ENCODE measurements around the gene PAQR4.
"Not testable (repeated sequence)": the region's sequence is repeated elsewhere in the genome, so short reads cannot be mapped to it uniquely, and the experiment has no call there.

Gene PAQR4

DNA sequence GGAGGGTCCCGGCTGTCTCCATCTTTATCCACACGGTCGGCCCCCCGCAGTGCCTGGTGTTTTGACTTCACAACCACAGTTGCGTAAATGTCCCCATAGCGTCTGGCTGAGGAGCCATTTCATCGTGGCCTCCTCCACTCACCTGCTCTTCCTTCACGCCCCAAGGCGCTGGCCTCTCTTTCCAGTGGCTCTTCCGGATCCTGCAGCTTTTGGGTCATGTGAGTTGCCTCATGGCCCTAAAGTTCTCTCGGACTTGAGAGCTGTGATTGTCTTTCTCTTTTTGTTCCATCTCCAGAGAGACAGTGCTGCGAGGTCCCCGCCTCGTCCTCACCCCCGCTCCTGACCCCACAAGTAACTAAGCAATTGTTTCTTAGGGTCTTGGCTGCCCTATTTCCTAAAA is 34.7 kb upstream of the PAQR4 start:
- peaks cover 6% of the 10 kb centered on the region for H3K36me3 Mint-ChIP-seq (ENCODE audit: low read depth)

DNA sequence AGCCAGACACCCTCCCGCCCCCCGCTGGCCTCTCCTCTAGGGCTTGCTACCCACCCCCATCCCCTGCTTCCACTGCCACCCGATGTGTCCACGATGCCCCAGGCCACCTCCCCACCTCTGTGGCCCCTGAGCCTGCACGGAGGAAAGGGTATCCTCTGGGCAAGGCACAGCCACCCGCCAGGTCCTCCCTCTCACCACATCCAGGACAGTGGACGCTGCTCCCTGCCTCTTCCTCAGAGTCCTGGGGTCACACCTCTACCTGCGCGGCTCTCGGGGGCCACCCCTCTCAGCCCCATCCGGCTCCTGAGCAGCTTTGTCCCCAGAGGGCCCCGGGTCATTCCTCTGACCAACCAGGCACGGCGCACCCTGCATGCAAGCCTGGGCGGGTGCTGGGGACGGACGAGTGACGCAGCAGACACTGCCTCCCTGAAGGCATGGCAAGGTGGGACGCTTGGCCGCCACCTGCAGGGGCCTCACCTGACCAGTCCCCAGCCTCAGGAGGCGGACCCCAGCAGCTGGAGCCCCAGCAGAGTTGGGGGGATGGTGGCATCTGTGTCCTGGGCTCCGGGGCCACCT is 32.6 kb upstream of the PAQR4 start:
- no peaks in the 10 kb centered on the region for H3K27me3 Mint-ChIP-seq
- no peaks in the 10 kb centered on the region for H3K4me1 Mint-ChIP-seq (ENCODE audit: low read depth)
- no peak overlapping the region for H3K27ac Mint-ChIP-seq
- H3K4me3 Mint-ChIP-seq, result no peak overlapping the region
- H3K36me3 Mint-ChIP-seq (ENCODE audit: low read depth), result peaks cover 13% of the 10 kb centered on the region
- H3K9me3 Mint-ChIP-seq, result no peaks in the 10 kb centered on the region

More for the DNA sequence above, 34.7 kb upstream of the PAQR4 start:
- H3K27me3 Mint-ChIP-seq, result no peaks in the 10 kb centered on the region
- H3K9me3 Mint-ChIP-seq, result no peaks in the 10 kb centered on the region
- no peaks in the 10 kb centered on the region for H3K4me1 Mint-ChIP-seq (ENCODE audit: low read depth)
- H3K4me3 Mint-ChIP-seq, result no peak overlapping the region
- H3K27ac Mint-ChIP-seq, result no peak overlapping the region

DNA sequence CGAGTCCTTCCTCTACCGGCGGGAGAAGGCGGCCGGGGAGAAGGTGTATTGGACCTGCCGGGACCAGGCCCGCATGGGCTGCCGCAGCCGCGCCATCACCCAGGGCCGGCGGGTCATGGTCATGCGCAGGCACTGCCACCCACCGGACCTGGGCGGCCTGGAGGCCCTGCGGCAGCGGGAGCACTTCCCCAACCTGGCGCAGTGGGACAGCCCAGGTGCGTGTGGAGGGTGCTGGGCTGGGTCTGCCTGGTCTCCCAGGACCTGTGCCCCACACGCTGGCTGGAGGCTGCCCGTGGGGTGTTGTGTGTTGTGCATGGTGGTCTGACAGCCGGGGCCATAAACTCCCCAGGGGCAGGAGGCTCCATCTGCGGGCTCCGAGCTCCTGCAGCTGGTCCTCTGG is 32.0 kb upstream of the PAQR4 start:
- Mint-ChIP-seq H3K36me3 (ENCODE audit: low read depth) (peaks cover 13% of the 10 kb centered on the region), H3K27me3 (no peaks in the 10 kb centered on the region), H3K9me3 (no peaks in the 10 kb centered on the region), H3K27ac (no peak overlapping the region), H3K4me1 (ENCODE audit: low read depth) (no peaks in the 10 kb centered on the region), H3K4me3 (no peak overlapping the region)

DNA sequence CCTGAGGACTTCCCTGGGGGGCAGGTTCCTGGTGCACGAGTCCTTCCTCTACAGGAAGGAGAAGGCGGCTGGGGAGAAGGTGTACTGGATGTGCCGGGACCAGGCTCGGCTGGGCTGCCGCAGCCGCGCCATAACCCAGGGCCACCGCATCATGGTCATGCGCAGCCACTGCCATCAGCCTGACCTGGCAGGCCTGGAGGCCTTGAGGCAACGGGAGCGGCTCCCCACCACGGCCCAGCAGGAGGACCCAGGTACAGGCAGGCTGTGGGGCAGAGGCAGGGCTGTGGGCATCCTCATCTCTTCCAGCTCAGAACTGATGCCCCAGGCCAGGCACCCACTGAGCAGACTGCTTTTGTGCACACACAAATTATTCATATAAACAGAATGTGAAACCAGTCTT is 30.9 kb upstream of the PAQR4 start:
- H3K36me3 Mint-ChIP-seq (ENCODE audit: low read depth), result peaks cover 16% of the 10 kb centered on the region
- H3K9me3 Mint-ChIP-seq, result no peaks in the 10 kb centered on the region
- no peak overlapping the region for H3K4me3 Mint-ChIP-seq
- H3K4me1 Mint-ChIP-seq (ENCODE audit: low read depth), result no peaks in the 10 kb centered on the region
- no peaks in the 10 kb centered on the region for H3K27me3 Mint-ChIP-seq
- no peak overlapping the region for H3K27ac Mint-ChIP-seq

DNA sequence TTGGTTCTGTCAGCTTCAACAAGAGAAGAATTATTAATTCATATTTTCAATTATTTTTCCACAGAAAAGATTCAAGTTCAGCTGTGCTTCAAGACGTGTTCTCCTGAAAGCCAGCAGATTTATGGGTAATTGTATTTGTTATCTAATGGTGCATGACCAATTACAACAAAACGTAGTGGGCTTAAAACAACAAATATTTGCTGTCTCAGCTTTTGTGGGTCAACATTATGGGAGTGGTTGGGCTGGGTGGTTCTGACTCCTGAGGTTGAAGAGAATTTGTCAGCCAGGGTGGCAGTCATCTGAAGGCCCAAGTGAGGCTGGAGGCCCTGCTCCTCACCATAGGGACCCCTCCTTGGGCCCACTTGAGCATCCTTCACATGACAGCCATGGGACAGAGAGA is 29.2 kb upstream of the PAQR4 start:
- Mint-ChIP-seq H3K27ac (no peak overlapping the region), H3K36me3 (ENCODE audit: low read depth) (peaks cover 20% of the 10 kb centered on the region), H3K27me3 (no peaks in the 10 kb centered on the region), H3K4me3 (no peak overlapping the region), H3K9me3 (no peaks in the 10 kb centered on the region), H3K4me1 (ENCODE audit: low read depth) (no peaks in the 10 kb centered on the region)

DNA sequence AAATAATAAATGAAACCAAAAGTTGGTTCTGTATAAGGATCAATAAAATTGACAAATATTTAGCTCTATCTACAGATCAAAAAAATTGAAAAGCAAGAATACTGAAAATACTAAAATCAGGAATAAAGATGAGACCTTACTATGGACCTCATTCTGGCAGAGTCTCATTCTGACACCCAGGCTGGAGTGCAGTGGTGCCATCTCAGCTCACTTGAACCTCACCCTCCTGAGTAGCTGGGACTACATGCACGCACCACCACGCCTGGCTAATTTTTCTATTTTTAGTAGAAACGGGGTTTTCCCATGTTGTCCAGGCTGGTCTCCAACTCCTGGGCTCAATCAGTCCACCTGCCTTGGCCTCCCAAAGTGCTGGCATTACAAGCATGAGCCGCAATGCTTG is 27.1 kb upstream of the PAQR4 start:
- Mint-ChIP-seq H3K4me1 (ENCODE audit: low read depth) (no peaks in the 10 kb centered on the region), H3K36me3 (ENCODE audit: low read depth) (peaks cover 15% of the 10 kb centered on the region), H3K27ac (no peak overlapping the region), H3K4me3 (no peak overlapping the region), H3K9me3 (no peaks in the 10 kb centered on the region), H3K27me3 (no peaks in the 10 kb centered on the region)

DNA sequence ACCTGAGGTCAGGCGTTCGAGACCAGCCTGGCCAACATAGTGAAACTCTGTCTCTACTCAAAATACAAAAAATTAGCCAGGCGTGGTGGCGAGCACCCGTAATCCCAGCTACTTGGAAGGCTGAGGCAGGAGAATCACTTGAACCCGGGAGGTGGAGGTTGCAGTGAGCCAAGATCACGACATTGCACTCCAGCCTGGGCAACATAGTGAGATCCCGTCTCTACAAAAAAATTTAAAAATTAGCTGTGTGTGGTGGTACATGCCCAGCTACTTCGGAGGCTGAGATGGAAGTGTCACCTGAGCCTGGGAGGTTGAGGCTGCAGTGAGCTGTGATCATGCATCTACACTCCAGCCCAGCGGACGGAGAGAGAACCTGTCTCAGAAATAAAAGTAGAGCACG is 25.4 kb upstream of the PAQR4 start:
- H3K4me1 Mint-ChIP-seq (ENCODE audit: low read depth); H3K4me3 Mint-ChIP-seq; H3K27me3 Mint-ChIP-seq; H3K27ac Mint-ChIP-seq; H3K9me3 Mint-ChIP-seq: not testable (repeated sequence)
- peaks cover 15% of the 10 kb centered on the region for H3K36me3 Mint-ChIP-seq (ENCODE audit: low read depth)

DNA sequence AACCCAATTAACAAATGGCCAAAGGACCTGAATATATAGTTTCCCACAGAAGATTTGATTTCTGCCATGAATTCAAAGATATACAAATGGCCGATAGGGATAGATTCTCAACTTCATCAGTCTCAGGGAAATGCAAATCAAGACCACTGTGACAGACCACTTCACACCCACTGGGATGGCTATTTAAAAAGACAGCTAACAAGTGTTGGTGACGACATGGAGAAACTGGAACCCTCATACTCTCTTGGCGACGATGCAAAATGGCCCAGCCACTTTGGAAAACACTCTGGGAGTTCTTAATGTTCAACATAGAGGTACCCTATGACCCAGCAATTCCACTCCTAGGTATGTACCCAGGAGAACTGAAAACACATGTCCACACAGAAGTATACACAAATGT is 22.5 kb upstream of the PAQR4 start:
- Mint-ChIP-seq H3K9me3 (no peaks in the 10 kb centered on the region), H3K27ac (no peak overlapping the region), H3K4me3 (no peak overlapping the region), H3K4me1 (ENCODE audit: low read depth) (no peaks in the 10 kb centered on the region), H3K27me3 (no peaks in the 10 kb centered on the region), H3K36me3 (ENCODE audit: low read depth) (peaks cover 8% of the 10 kb centered on the region)

DNA sequence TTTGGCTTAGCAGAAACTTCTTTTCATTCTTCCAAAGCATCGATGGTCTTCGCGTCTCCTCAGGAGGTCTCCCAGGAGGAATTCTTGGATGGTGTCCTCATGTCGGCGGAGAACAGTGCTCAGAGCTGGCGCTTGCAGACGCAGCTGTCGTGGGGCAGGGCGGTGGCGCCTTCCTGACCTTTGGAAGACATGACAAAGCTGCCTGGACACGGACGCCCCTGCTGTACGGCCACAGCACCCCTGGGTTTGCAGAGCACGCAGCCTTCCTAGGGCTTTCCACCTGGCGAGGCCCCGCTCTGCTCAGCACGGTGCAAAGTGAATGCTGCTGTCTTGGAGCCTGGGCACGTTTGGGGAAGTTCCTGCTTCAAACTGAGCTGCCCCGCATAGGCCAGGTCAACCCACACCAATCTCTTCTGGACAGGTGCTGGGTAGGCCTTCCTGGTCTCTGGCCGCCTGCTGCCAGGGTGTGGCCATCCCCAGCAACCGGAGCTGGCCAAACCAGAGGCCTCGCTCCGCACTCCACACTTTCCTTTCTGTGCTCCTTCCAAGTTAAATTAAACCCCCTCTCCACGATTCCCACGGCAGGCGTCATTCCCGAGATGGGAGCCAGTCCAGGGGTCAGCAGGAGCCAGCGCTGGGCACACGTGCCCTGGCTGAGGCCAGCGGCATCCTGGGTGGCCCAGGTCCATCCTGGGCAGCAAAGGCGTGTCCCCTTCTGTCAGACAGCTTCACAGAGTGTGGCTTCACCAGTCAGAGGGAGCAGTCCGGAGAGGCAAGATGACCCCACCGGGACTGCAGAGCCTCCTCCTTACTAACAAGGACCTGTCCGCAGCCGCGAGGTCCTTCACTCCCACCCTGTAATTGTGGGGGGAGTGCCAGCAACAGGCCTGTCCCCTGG is 20.1 kb upstream of the PAQR4 start:
- H3K27me3 Mint-ChIP-seq, result no peaks in the 10 kb centered on the region
- H3K4me1 Mint-ChIP-seq (ENCODE audit: low read depth), result no peaks in the 10 kb centered on the region
- H3K36me3 Mint-ChIP-seq (ENCODE audit: low read depth), result no peaks in the 10 kb centered on the region
- H3K4me3 Mint-ChIP-seq, result no peak overlapping the region
- no peaks in the 10 kb centered on the region for H3K9me3 Mint-ChIP-seq
- no peak overlapping the region for H3K27ac Mint-ChIP-seq

DNA sequence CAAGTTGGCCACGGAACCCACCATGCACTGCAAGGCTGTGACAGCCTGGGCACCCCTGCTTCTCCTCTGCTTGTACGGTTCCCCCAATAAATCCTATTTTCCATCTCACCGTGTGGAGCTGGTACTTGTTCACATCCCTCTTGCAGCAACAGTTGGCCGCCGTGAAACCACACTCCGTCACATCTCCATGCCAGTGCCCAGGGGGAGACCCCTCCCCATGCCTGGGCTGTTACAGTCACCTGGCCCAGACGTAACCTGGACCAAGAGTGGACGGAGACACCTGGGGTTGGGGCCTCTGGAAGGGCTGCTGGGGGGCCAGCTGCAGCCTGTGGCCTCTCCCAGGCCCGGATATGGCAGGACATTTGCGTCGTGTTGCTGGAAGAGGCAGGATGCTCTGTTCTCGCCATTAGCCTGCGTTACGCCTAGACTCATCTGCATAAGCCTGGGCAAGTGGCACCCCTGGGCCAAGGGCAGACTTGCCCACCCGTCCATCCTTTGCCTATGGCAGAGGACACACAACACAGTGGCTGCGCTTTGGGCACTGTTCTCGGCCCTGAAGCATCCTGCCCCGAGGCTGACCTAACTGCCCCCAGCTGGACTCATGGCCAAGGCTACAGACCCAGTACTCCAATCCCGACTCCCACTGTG is 19.3 kb upstream of the PAQR4 start:
- Mint-ChIP-seq H3K27ac (no peak overlapping the region), H3K36me3 (ENCODE audit: low read depth) (no peaks in the 10 kb centered on the region), H3K9me3 (no peaks in the 10 kb centered on the region), H3K27me3 (no peaks in the 10 kb centered on the region), H3K4me3 (no peak overlapping the region), H3K4me1 (ENCODE audit: low read depth) (no peaks in the 10 kb centered on the region)

DNA sequence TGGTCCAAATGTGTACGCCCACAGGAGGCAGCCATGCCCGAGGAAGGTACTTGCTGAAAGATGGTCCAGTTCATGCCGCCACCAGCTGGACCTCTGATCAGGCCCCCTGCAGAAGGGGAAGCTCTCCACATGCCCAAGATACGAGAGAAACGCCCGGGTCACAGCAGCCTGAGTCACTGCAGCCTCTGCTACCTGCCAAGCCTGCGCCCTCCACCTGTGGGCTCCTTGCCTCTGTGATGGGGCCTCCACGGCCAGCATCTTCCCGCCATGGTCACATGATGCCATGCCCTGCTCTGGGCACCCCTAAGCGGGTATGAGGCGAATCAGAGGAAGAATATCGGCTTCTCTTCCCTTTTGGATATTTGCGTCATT is 18.8 kb upstream of the PAQR4 start:
- Mint-ChIP-seq H3K9me3 (no peaks in the 10 kb centered on the region), H3K4me1 (ENCODE audit: low read depth) (no peaks in the 10 kb centered on the region), H3K27ac (no peak overlapping the region), H3K36me3 (ENCODE audit: low read depth) (no peaks in the 10 kb centered on the region), H3K4me3 (no peak overlapping the region), H3K27me3 (no peaks in the 10 kb centered on the region)

DNA sequence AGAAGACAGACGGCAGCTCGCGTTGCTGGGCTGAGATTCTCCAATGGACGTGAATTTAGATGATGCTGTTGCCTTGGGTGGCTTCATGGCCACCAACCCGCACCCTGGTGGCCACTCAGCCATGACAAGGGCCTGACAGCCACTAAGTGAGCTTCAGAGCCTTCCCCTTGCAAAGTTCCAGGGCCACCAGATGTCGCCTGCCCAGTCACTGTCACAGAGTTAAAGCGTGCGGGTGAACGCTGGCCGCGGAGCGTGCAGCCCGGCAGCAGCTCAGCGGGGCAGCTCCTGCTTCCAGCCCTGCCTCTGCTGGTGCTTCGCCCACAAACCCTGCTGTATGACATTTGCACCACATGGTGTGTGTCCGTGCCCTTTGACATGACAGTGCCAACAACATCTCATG is 18.4 kb upstream of the PAQR4 start:
- H3K9me3 Mint-ChIP-seq, result no peaks in the 10 kb centered on the region
- no peaks in the 10 kb centered on the region for H3K4me1 Mint-ChIP-seq (ENCODE audit: low read depth)
- no peak overlapping the region for H3K27ac Mint-ChIP-seq
- H3K4me3 Mint-ChIP-seq, result no peak overlapping the region
- H3K27me3 Mint-ChIP-seq, result no peaks in the 10 kb centered on the region
- H3K36me3 Mint-ChIP-seq (ENCODE audit: low read depth), result no peaks in the 10 kb centered on the region

DNA sequence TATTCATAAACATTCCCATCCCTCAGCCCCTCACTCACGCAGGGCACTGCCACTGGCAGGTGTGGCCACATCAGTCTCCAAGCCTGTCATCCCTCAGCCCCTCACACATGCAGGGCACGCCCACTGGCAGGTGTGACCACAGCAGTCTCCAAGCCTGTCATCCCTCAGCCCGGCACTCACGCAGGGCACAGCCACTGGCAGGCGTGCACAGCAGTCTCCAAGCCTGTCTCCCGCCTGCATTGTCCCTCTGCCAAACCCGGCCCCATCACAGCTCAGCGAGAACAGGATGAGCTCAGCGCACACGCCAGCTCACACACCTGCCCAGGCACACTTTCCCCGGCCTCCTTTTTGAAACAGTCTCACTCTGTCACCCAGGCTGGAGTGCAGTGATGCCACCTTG is 16.5 kb upstream of the PAQR4 start:
- Mint-ChIP-seq H3K27me3 (peaks cover 4% of the 10 kb centered on the region), H3K27ac (no peak overlapping the region), H3K36me3 (ENCODE audit: low read depth) (no peaks in the 10 kb centered on the region), H3K4me1 (ENCODE audit: low read depth) (no peaks in the 10 kb centered on the region), H3K9me3 (no peaks in the 10 kb centered on the region), H3K4me3 (no peak overlapping the region)

DNA sequence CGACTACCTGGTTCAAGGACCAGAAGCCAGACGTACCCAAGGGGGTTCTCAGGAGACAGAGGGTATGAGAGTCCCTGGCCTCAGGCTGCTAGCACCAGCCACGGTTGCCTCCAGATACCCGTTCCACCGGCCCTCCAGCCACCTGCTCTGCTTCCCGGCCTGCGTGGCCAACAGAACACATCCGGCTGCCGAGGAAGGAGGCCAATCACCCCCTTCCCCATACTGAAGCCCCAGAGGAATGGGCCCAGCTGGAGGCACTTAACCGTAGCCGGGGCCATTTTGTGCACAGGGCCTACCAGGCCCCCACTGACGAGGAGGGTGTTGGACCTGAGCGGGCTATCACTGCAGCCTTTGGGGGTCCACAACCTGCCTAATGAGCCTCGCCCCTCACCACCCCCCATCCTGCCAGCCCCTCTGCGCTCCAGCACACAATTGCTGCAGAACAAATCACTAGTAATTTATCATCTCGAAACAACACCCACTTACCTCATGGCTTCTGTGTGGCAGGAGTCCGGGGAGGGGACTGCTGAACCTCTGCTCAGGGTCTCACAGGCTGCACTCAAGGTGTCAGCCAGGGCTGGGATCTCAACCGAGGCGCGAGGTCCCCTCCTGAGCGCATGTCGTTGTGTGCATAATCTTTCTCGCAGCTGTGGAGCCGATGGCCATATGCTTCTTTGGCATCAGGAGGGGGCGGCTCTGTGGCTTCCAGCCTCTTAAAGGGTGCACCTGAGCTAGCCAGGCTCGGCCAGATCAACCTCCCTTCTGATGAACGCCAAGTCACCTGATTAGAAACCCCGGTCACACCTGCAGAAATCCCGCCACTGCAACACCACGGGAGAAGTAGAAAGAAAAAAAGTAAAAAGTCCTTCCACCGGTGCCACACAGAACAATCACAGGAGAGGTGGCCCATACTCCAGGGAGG is 15.2 kb upstream of the PAQR4 start:
- Mint-ChIP-seq H3K27me3 (peaks cover 4% of the 10 kb centered on the region), H3K27ac (no peak overlapping the region), H3K36me3 (ENCODE audit: low read depth) (no peaks in the 10 kb centered on the region), H3K9me3 (no peaks in the 10 kb centered on the region), H3K4me1 (ENCODE audit: low read depth) (no peaks in the 10 kb centered on the region), H3K4me3 (no peak overlapping the region)

All from stimulated activated naive CD8-positive, alpha-beta T cell treated with anti-CD3 and anti-CD28 coated beads, Interleukin-15, Interleukin-2, amounts not matched to agents 100 ng/mL and 50 ng/mL, for 24 hours (primary cell).